Stimulated activated CD8-positive, alpha-beta memory T cell treated with anti-CD3 and anti-CD28 coated beads, Interleukin-7, amount 100 ng/mL, for 4 hours (primary cell): Measurements from ENCODE around the gene NRP2.

ENCODE experiments used
- DNase-seq, 2 donors: peaks; one replicate each; pipeline ENCODE4 v3.0.0-alpha.2; 2020; ENCODE audit warnings: low read depth in 2 of 2

The NRP2 gene, protein sequence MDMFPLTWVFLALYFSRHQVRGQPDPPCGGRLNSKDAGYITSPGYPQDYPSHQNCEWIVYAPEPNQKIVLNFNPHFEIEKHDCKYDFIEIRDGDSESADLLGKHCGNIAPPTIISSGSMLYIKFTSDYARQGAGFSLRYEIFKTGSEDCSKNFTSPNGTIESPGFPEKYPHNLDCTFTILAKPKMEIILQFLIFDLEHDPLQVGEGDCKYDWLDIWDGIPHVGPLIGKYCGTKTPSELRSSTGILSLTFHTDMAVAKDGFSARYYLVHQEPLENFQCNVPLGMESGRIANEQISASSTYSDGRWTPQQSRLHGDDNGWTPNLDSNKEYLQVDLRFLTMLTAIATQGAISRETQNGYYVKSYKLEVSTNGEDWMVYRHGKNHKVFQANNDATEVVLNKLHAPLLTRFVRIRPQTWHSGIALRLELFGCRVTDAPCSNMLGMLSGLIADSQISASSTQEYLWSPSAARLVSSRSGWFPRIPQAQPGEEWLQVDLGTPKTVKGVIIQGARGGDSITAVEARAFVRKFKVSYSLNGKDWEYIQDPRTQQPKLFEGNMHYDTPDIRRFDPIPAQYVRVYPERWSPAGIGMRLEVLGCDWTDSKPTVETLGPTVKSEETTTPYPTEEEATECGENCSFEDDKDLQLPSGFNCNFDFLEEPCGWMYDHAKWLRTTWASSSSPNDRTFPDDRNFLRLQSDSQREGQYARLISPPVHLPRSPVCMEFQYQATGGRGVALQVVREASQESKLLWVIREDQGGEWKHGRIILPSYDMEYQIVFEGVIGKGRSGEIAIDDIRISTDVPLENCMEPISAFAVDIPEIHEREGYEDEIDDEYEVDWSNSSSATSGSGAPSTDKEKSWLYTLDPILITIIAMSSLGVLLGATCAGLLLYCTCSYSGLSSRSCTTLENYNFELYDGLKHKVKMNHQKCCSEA

DNA sequence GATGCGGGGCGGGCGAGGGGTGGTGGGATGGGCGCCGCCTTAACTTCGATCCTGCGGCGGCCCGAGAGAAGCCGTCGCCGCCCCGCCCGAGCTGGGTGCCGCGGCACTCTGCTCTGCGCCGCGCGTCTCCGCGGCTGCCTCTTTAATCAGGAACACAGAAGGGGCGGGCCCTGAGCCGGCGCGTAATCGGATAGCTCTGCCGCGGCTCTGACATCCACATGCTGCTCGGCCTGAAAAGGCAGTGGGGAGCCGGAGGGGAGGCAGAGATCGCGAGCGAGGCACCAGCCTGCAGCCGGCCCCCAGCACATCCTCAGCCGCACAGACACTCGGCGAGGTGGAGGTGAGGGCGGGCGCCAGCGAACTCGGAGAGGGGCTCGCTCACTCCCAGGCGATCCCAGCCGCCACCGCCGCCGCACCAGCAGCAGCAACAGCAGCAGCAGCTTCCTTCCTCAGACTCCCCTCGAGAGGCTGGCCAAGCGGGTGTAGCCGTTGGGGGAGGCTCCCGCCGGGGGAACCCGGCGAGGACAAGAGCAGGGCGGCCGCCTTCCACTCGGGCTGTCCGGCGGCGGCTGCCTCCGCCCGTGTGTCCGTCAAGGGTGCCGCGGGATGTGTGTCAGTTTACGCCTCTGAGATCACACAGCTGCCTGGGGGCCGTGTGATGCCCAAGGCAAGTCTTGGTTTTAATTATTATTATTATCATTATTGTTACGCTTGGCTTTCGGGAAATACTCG lies at the start of gene NRP2:
Gene NRP2 (plus strand): TSS at position 263 of the 732 bp plus-strand sequence. CDS start 790 bp downstream, outside the sequence.
- DNase-seq, result no peak

DNA sequence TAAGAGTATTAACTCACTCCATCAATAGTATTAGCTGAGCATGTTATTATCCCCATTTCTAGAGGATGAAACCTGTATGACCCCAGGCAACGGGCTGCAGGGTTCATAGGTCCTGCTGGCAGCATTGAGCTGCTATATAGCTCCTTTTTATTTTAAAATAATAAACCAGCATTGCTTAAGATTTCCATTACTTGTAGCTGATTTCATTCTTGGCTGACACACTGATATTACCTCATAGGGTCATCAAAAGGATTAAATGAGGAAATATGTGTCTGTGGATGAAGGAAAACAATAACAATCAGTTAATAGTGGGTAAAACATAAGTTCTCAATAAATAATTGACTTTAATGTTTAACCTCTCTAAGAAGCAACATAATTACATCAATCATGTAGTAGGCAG lies 48.3 kb upstream of the NRP2 start:
- DNase-seq, result no peak

DNA sequence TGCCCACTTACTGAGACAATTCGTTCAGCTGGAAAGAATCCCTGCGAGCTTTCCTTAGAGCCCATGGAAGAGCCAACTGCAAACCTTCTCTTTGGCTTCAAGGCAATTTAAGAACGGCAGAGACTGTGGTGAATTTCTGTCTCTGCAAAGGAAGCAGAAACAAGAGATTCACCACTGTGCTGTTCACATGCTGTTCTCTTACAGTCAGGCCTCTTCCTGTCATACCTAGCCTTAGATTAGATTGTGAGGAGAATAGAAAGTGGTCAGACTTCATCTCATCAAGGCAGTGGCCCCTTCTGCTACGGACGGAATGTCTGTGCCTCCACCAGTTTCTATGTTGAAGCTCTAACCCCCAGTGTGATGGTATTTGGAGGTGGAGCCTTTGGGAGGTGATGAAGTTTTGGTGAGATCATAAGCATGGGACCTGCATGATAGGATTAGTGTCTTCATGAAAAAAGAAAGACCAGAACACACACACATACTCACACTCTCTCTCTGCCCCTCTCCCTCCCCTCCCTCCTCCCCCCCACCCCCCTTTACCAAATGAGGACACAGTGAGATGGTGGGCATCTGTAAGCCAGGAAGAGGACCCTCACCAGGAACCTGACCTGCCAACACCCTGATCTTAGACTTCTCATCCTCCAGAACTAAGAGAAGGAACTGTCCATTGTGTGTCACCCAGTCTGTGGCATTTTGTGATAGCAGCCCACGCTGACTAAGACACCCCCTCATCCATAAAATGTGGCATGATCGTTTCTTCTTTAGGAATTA lies 45.6 kb upstream of the NRP2 start:
- DNase-seq, result no peak

DNA sequence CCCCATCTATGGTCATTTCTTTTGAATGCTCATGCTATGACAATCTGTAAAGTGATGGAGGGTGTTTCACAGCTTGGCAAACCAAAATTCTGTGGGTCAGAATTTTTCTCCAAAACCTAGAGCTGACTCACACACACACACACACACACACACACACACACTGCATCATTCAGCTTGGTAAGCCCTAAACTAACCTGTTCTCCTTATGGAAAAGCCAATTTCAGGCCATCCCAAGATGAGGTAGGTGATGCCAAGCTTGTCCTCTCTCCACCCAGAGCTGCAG lies 45.0 kb upstream of the NRP2 start:
- no peak for DNase-seq

DNA sequence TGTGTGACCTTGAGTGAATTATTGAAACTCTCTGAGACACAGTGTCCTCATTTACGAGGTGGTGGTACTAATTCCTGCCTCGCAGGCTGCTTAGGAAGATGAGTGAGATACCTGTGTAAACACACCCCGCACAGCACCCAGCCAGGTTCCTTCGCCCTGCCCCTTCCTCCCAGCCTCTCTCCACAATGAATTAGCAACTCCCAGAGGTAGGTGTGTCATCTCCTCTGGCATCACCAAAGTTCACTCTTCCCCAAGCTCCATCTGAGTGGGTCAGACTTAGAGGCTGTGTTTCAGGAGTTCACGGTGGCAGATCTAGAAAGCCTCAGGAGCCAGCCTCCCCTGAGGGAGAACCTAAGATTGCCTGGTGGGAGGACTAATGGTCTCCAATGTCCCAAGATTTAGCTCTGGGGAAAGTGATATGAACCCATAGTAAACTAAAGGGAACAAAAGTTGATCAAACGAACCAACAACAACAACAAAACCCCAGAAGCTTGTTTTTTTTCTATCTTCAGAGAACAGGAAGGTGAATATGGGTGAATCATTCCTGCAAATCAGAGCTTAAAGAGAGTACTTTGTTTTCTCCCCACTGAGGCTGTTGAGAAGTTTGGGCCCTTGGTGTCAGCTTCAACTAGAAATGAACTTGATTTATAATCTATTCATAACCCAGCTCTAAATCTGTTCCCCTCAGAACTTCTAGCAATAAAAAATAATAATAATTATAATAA lies 44.4 kb upstream of the NRP2 start:
- DNase-seq, result no peak

DNA sequence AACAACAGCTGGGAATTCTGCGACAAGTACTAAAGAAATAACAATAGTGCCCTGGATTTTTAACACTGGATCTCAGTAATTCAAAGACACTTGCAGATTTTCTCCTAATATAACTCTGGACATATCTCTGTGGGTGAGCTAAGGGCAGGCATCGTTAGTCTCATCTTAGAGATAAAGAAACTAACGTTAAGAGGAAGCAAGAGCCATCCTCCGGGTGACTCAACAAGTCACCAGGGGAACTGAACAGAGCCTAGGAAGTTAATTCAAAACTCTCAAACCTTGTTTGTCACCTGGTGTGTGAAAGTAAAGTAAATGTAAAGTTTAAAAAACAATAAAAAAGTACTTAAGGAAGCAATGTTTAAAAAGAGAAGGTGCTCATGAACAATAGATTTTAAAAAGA lies 41.6 kb upstream of the NRP2 start:
- DNase-seq, result no peak

DNA sequence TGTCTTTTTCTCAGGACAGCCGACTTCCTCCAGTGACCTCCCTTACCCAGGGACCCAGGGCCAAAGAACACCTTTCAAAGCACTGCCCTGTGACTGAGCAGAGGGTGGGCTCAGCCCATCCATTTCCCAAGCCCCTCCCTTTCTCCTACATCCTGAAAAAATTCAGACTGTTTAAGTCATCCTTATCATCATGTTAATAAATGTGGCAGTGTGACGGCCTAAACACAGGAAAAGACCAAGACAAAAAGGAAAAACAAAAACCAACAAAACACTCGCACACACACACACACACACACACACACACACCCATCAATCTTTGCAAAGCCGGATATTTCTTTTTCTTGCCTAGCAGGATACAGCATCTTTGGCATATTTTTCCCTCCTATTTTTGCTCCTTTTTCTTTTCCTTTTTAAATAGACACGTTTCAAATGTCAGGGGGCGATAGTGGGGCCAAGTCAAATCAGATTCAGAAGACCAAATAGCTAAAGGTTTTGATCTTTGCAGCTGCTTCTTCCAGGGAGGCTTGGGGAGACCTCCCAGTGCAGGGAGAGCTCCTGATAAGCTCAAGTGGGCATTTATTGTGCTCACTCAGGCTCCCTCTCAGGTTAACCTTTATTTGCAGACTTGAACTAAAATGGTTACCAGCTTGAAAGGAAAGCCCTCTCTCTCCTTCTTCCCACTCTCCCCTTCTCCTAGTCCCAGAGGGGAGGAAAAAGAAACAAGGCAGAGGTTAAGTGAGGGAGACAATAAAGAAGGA lies 39.5 kb upstream of the NRP2 start:
- no peak for DNase-seq

DNA sequence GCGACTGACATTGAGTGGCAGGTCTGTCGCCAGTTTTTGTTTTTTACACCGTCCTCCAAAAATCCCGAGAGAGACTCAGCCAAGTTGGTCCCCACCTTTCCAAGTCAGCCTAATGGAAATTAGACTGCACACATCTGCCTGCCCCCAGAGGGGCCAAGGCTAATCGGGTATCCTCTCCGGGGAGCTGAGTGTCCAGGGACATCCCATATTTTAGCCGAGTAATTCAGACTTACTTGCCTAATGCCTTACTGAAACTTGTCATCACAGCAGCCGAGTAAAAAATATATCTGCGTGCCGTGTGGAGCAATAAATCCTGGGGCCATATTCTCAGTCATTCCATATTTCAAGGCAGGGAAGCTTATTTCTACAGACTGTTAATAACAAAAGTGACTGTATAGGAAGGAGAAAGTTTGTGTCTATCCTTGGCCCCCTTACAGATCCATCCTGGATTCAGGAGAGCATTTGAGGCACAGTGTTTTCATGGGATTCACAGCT lies 38.9 kb upstream of the NRP2 start:
- DNase-seq, result no peak

DNA sequence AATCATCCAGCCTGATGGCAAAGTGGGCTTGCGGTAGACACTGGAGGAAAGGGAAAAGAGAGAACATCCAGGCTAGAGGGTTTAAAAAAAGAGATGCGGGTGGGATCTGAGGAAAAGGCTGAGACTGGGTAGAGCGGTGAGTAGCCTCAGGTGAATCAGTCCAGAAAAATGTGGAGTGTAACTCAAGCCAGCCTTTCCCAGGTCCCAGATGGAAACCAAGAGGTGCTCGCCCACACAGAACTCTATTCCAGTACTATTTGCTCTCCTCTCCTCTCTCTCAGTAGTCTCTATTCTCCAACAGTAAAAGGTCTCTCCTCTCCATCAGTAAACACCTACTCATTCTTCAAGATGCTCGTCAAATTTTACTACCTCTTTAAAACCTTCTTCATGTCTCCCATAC lies 38.3 kb upstream of the NRP2 start:
- no peak for DNase-seq

DNA sequence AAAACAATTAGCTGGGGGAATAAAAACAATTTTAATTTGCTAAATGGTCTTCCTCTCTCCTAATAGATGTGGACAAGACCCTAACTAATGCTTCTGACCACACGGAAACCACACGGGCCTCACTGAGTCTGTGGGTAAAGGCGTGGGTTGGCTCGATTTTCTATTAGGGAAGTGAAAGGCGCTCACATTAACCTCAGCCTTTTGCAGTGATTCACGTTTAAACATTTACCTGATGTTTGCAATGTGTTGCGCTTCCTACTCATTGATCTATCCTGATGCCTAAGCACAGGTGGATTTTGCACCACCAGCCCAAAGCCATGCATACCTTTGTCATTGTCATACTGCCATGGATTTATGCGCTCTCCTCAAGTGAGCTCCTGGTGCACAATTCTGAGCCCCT lies 35.6 kb upstream of the NRP2 start:
- DNase-seq, result no peak

DNA sequence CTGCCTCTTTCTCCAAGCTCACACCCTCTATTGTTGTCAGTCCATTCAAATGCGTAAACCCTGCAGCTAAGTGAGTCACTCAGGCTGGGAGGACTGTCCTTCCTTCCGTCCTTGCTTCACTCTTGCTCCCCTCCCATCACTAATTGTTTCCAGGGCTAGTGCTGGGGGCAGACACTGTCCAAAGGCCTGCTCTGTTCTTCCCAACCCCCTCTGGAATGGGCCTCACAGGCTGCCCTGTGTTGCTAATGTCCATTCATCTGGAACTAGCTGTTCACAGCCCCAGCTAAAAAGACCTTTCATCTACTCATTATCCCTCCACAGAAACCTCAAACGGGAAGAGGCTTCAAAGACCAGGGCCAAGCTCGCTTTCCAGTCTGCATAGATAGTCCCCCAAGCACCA lies 31.9 kb upstream of the NRP2 start:
- DNase-seq, result no peak

DNA sequence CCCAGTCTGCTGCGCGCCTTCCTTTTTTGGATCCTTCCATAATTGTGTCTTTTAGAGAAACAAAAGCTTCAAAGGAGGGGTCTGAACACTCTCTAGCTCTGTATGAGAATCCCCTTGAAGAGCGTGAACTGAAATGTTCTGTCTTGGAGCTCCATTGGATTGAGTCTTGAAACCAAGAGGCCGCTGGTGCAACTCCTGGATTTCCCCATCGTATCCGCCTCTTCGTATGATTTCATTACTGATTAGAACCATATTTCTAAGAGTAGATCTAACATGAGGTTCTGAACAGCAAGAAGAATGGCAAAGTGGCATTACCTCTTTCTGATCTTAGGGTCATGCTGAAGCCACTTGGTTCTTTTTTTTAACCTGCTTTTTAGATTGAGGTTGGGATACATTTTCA lies 31.4 kb upstream of the NRP2 start:
- DNase-seq, result no peak

DNA sequence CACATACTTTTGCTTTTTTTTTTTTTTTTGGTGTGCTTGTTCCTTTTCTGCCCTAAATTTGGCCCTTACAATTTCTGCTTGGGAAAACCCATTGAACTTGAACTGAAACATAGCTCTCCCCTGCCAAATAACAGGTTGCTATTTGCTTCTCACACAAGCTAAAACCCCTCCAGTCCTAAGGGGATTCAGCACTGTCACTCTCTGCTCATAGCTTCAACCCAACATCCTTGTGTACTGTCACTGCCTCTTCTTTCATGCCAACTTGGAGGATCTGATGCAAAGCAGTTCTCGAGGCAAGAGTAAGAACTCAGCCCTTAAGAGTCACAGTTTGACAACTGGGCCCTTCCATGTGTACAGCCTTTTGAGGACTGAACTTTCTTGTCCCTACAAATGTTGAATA lies 30.6 kb upstream of the NRP2 start:
- DNase-seq, result no peak

DNA sequence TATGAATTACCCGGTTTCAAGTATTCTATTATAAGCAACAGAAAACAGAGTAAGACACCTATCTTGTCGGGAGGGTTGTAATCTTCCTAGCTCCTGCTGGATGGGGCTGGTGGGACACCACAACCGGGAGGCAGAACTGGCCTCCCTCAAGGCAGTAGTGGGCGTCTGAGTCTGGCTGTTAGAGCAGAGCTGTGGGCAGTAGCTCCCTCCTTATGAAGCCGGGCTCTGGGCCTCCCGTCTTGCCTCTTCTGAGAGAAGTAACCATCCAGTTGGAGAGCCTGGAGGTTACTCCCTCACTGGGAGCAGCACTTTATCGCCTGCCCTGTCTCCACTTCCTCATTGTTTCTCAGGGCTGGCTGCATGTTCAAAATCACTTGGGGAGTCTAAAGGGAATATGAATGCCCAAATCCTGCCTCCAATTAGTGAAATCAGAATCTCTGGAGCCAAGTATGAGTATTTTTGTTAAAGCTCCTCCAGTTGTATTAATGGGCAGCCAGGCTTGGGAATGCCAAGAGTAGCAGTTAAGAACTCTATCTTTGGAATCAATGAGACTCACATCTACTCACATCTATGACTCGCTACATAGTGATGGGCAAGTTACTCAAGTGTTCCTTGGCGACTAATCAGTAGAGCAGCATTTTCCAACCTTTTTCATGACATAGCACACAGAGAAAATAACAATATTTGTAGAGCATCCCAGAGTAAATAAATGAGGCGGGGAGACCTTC lies 27.3 kb upstream of the NRP2 start:
- no peak for DNase-seq

DNA sequence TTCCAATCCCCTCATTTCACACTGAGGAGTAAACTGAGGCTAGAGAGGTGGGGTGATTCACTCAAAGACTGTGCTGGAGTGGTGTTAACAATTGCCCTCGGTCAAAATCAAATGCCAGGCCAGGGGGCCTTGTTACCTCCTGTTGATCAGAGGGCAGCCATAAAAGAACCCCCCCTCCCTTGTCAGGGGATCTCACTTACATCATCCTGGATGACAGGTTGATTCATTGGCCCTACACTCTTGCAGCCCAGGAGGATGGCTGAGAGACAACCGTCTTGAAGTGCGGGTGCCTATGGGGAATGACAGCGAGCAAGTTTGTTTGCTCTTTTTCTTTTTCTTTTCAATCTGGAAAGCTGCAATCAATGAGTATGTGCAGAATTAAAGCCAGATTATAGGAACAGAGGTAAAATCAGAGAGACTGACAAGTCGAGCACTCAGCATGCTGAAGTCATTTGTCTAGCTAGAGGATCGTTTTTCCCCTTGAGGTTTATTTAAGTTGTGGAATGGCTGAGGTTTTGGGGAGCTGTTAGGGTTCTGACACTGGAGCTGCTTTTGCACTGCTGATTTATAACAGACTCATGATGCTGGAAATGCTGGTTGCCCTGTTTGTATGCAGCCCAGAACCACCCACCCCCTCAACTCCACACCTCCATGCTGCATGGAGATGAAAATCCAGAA lies 26.4 kb upstream of the NRP2 start:
- DNase-seq, result no peak

DNA sequence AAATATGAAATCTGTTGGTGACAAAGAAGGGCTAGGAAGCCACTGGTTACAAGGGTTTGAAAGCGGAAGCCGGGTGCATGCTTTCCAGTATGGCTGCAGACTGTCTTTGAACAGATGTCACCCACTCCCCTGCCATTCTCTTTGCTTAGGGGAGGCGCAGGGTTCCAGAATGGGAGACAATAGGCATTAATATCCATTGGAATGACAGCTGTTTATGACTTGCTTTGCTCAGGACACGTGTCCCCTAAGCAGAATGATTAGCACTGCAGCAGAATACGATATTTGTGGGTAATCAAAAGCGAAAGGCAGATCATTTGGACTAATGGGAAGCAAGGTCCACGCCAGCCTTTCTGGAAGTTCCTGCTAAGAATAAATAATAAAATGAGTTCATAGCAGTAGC lies 25.8 kb upstream of the NRP2 start:
- no peak for DNase-seq

DNA sequence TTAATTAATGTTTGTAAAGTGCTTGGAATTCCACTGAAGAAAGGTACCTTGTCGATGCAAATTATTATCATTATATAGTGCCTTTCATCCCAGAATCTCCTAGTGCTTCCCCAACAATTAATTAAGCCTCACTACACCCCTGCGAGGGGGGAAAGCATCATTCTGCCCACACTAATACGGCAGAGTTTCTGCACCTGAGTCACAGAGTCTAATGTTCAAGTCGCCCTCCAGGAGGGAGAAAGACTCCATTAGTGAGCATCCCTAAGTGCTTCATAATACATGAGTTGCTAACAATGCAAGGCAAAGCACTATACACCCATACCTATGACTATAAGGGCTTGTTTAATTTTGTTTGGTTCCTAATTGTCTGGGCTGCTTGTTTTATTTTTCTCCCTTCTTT lies 25.4 kb upstream of the NRP2 start:
- DNase-seq, result no peak

DNA sequence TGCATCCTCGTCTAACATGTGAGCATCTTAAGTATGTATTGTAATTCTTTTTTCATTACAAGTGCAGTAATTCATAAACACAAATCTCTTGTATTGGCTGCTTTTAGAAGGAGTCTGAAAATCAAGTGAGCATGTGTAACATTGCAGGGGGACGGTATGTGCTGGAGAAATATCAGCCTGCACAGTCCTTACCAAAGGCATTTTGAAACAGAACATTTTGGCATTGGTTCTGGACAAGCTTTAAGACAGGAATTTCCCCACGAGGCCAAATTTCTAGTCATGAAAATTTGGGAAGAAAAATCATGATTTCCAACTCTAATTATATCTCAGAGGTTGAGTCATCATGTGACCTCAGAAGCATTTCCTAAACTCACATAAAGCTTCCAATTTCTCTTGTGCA lies 24.7 kb upstream of the NRP2 start:
- no peak for DNase-seq

DNA sequence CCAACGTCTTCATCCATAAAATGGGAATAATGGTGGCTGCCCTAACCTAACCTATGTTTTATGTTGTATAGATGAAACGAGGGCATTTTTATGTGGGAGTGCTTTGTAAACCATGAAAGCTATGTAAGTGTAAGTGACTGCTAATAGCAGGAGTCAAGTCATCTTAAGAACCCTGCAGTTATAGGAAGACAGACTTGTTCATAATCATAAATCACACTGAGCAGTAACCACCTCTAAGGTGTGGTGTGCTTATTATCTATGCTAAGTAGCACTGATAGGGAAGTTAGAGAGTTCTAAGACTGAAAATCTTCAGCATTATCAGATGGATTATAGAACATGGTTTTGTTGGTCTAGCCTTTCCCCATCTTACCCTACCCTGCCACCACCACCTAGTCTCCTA lies 24.2 kb upstream of the NRP2 start:
- DNase-seq, result no peak
